Measurements from ENCODE around the gene CGREF1.
"Not testable (repeated sequence)": the region's sequence is repeated elsewhere in the genome, so short reads cannot be mapped to it uniquely, and the experiment has no call there.

CGREF1 gene

GRCh38 chr2:27086724-27087593, 32.0 kb downstream of the CGREF1 start, which contains the start of gene KHK:
TSS of gene KHK (plus strand) at chr2:27086772. CDS start at chr2:27087260, 488 bp downstream.
- DNase-seq = peak; percentile 77

GRCh38 chr2:27086090-27086723, 32.7 kb downstream of the CGREF1 start:
- peak; percentile 90 for DNase-seq

GRCh38 chr2:27085673-27086089, 33.2 kb downstream of the CGREF1 start:
- peak; percentile 31 for DNase-seq

- DNase-seq = no peak
Measured at GRCh38 chr2:27085062-27085672, 33.8 kb downstream of the CGREF1 start.

- no peak for DNase-seq
Measured at GRCh38 chr2:27084297-27085061, 34.4 kb downstream of the CGREF1 start.

GRCh38 chr2:27083410-27084296, 35.3 kb downstream of the CGREF1 start:
- DNase-seq = no peak

GRCh38 chr2:27082773-27083409, 36.0 kb downstream of the CGREF1 start:
- DNase-seq = no peak

GRCh38 chr2:27081984-27082772, 36.8 kb downstream of the CGREF1 start:
- DNase-seq = no peak

GRCh38 chr2:27080603-27080936, 38.4 kb downstream of the CGREF1 start:
- DNase-seq = no peak

- DNase-seq = no peak
Measured at GRCh38 chr2:27080140-27080469, 38.8 kb downstream of the CGREF1 start.

- DNase-seq = no peak
Measured at GRCh38 chr2:27079233-27080139, 39.4 kb downstream of the CGREF1 start.

- no peak for DNase-seq
Measured at GRCh38 chr2:27078267-27079194, 40.4 kb downstream of the CGREF1 start, which contains the start of gene EMILIN1. TSS of gene EMILIN1 (plus strand) at chr2:27078615. CDS start at chr2:27079066, 451 bp downstream.

- DNase-seq = no peak
Measured at GRCh38 chr2:27077231-27077630, 41.7 kb downstream of the CGREF1 start.

GRCh38 chr2:27076323-27076722, 42.6 kb downstream of the CGREF1 start:
- DNase-seq = no peak

- DNase-seq = not testable (repeated sequence)
Measured at GRCh38 chr2:27075566-27075871, 43.4 kb downstream of the CGREF1 start.

GRCh38 chr2:27074738-27075565, 44.0 kb downstream of the CGREF1 start:
- peak; percentile 32 for DNase-seq

GRCh38 chr2:27073782-27074181, 45.1 kb downstream of the CGREF1 start:
- DNase-seq = no peak

- no peak for DNase-seq
Measured at GRCh38 chr2:27072920-27073319, 46.0 kb downstream of the CGREF1 start.
